Stimulated activated CD4-positive, alpha-beta T cell treated with anti-CD3 and anti-CD28 coated beads, Interleukin-1b, Interleukin-23, amount 100 ng/mL, for 4 hours (primary cell): Measurements from ENCODE around the gene SPATA13.
"Not testable (repeated sequence)": the region's sequence is repeated elsewhere in the genome, so short reads cannot be mapped to it uniquely, and the experiment has no call there.

Experiments used
- DNase-seq, 2 donors: peaks; one replicate each; pipeline ENCODE4 v3.0.0-alpha.2; 2020; ENCODE audit warnings: low read depth in 2 of 2

Gene SPATA13

GRCh38 chr13:24195626-24196025 lies 35.1 kb downstream of the SPATA13 start:
- no peak for DNase-seq

DNA sequence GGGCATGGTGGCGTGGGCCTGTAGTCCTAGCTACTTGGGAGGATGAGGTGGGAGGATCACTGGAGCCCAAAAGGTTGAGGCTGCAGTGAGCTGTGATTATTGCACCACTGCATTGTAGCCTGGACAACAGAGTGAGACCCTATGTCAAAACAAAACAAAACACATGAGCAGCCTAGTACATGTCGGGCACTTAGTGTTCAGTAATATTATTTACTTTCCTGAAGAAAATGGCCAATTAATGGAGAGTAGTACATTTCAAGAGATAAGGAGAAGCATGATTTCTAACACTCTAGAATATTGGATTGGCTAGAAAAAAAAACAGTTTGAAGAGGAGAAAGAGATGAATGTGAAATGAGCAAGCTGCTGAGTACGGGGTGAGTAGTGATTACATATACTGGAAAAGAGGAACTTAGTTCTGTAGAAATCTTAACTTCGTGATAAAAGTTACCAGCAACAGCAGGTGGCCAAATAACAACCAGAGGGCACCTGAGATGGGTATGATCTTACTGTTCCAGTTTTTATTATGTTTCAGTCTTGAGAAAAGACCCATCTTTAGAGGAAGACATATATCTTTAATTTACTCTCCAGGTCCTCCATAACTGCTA lies 36.2 kb downstream of the SPATA13 start:
- DNase-seq, result no peak

- no peak for DNase-seq
These were observed 38.5 kb downstream of the SPATA13 start for GRCh38 chr13:24199016-24199415.

- DNase-seq, result no peak
These were observed 41.7 kb downstream of the SPATA13 start for GRCh38 chr13:24202215-24202614.

- no peak for DNase-seq
These were observed 42.8 kb downstream of the SPATA13 start for GRCh38 chr13:24203273-24203672.

DNA sequence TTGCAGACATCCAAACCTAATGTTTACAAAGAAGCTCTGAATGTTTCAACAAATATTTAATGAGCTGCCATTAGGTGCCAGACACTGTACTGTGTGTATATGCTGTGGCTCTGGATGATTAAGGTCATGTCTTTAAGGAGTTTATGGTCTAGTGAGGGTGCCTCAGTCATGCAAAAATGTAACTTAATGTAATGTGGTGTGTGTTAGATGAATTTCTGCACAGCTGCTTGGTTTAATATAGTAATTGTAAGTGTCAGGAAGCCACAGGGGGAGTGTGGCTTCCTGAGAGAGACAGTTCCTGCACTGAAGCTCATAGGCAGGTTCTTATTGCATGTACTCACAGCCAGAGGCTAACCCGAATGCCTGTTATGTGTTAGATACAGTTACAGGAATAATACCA lies 43.3 kb downstream of the SPATA13 start:
- DNase-seq, result no peak

GRCh38 chr13:24205076-24205475 lies 44.6 kb downstream of the SPATA13 start:
- DNase-seq, result not testable (repeated sequence)

- no peak for DNase-seq
These were observed 47.5 kb downstream of the SPATA13 start for GRCh38 chr13:24207841-24208667.

- DNase-seq, result no peak
These were observed 48.6 kb downstream of the SPATA13 start for GRCh38 chr13:24209138-24209537.

- no peak for DNase-seq
These were observed 51.7 kb downstream of the SPATA13 start for GRCh38 chr13:24212254-24212653.

DNA sequence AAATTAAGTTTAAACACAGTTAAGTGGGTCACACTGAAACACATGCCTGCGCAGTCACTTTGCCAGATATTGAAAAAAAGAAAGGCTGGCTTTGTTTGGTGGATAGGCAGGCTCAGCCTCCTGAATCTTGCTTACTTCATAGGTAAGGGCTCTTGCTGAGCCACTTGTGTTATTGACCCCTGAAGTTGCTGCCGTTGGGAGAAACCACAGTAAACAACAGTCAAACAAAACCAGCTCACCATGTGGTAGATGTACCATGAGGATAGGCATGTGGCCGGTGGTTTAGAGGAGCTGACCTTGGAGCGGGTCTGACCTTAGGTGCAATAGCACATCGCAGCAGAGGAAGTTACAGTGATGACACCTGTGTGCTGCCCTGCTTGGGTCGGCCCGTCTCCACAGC lies 52.2 kb downstream of the SPATA13 start:
- no peak for DNase-seq

DNA sequence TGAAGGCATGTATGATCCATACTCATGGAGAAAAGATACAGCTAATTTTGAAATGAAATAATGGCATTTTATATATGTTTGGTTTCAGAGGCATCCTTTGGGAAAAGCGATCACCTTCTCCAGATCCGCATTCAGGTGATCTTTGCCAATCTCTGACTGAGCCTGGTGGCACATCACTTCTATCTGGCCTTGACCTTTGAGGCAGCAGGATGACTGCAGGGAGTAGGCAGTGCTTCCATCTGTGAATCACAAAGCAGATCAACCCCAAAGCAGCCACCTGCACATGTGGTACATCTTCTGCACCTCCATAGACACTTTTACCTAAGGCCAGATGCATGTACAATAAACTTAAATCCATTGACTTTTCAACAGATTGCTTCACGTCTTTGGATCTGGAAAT lies 53.4 kb downstream of the SPATA13 start:
- DNase-seq, result no peak

GRCh38 chr13:24214528-24214927 lies 54.0 kb downstream of the SPATA13 start:
- DNase-seq, result no peak

- no peak for DNase-seq
These were observed 54.6 kb downstream of the SPATA13 start for GRCh38 chr13:24215126-24215525.

- DNase-seq, result no peak
These were observed 55.2 kb downstream of the SPATA13 start for GRCh38 chr13:24215732-24216131.

- DNase-seq, result no peak
These were observed 55.7 kb downstream of the SPATA13 start for GRCh38 chr13:24216176-24216575.

DNA sequence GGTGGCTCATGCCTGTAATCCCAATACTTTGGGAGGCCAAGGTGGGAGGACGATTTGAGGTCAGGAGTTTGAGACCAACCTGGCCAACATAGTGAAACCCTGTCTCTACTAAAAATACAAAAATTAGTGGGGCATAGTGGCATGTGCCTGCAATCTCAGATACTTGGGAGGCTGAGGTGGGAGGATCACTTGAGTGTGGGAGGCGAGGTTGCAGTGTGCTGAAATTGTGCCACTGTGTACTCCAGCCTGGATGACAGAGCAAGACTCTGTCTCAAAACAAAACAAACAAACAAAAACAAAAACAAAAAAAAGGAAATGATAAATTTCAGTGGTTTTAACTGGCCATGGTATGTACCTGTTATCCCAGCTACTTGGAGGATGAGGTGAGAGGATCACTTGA lies 56.3 kb downstream of the SPATA13 start:
- DNase-seq, result not testable (repeated sequence)

DNA sequence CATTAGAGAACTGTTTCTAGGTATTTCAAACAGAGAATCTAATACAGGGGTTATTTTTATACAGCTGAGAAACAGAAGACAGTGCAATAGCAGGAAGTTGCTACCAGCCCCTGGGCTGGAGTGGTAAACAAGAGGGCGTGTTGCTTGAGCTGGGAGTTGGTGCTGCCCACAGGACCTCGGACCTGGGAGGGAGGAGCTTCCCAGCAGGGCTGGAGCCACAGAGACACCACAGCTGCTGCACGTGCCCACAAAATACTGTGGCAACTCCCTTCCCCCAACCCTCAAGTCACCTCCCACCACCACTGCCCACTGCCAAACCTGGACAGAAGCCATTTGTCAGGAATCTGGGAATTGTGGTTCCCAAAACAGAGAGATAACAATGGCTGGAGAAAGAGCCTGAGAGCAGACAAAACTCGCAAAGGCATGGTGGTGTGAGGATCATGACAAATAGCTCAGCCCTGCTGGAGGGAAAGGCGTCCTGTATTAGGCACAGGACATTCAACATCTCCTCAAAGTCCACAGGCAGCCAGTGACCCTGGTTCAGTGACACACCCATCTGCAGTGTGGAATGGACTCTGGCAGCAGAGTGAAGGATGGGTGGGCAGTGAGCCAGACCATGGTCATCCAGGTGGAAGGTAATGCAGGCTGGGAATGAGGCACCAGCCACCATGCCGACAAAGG lies 57.2 kb downstream of the SPATA13 start:
- no peak for DNase-seq

GRCh38 chr13:24218338-24218737 lies 57.8 kb downstream of the SPATA13 start:
- no peak for DNase-seq

- no peak for DNase-seq
These were observed 58.5 kb downstream of the SPATA13 start for GRCh38 chr13:24218977-24219376.

DNA sequence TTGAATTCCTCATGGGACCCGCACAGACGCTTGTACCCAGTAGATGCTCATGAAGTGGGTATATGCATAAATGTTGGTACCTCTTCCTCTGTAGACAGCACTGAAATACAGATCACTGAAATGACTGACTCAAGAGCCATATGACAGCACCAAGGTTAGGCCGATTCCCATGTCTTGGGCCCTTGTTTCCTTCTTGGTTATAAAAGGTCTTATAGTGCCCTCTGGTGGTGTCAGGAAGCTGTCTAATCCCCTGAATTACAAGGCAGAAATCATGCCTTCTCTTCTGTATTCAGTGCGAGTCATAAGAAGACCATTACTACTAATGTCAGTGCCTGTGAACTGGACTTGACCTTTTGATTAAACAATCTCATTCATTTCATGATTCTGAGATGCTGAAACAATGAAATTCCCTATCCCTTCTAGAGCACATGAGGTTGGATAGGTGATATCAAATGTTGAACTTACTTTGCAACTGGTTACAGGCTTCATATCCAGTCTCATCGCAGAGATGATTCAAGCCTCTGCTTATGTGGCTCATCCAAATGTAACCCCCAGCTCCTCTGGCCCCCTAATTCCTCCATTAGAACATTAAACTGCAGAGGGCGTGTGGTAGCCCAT lies 59.7 kb downstream of the SPATA13 start:
- DNase-seq, result peak in 1 of 2 donors; percentile 51

- no peak for DNase-seq
These were observed 60.5 kb downstream of the SPATA13 start for GRCh38 chr13:24221007-24221406.
